ENCODE data around the gene TSPAN1.
"Not testable (repeated sequence)": the region's sequence is repeated elsewhere in the genome, so short reads cannot be mapped to it uniquely, and the experiment has no call there.

TSPAN1 gene

GRCh38 chr1:46220808-46221207, 45.9 kb downstream of the TSPAN1 start:
- no peak for DNase-seq

- DNase-seq, result no peak
These were observed 46.9 kb downstream of the TSPAN1 start for GRCh38 chr1:46221749-46222148.

- not testable (repeated sequence) for DNase-seq
These were observed 48.2 kb downstream of the TSPAN1 start for GRCh38 chr1:46223055-46223454.

- DNase-seq, result peak; percentile 84
These were observed 48.6 kb downstream of the TSPAN1 start for GRCh38 chr1:46223472-46223943.

GRCh38 chr1:46224966-46225365, 50.1 kb downstream of the TSPAN1 start:
- DNase-seq, result no peak

- not testable (repeated sequence) for DNase-seq
These were observed 56.3 kb downstream of the TSPAN1 start for GRCh38 chr1:46231231-46231630.
